Transverse colon (tissue), 4 donors: ENCODE results near the gene MILR1.

Source experiments
- EP300 ChIP-seq: sonication (generic); formaldehyde crosslinking; IDR thresholded peaks from one replicate; pipeline ENCODE4 v1.6.1; 2017; ENCODE audit warnings: antibody characterized with exemption, low read depth
- POLR2A ChIP-seq: fragments of 450-650 bp; IDR thresholded peaks from one replicate; pipeline ENCODE4 v1.6.1; 2016; ENCODE audit warnings: antibody characterized with exemption, mild to moderate bottlenecking, moderate library complexity
- POLR2AphosphoS5 ChIP-seq, 3 donors: sonication (generic); formaldehyde crosslinking; IDR thresholded peaks; one replicate each; pipeline ENCODE4 v1.6.1; 2016; ENCODE audit warnings: antibody characterized with exemption in 3 of 3
- TF ChIP-seq, protein P1 (sequence below), 5 experiments: fragments of 200-600 bp in 3 of 5; fragments of 450-650 bp in 2 of 5; sonication (generic) in 3 of 5; IDR thresholded peaks; 1 replicate in 2 of 5; 2 replicates in 3 of 5; pipeline ENCODE4 v1.5.1; 2016 to 2017; ENCODE audit warnings: antibody characterized with exemption in 5 of 5, inconsistent platforms in 3 of 5, mild to moderate bottlenecking in 2 of 5, moderate library complexity in 1 of 5

DNA sequence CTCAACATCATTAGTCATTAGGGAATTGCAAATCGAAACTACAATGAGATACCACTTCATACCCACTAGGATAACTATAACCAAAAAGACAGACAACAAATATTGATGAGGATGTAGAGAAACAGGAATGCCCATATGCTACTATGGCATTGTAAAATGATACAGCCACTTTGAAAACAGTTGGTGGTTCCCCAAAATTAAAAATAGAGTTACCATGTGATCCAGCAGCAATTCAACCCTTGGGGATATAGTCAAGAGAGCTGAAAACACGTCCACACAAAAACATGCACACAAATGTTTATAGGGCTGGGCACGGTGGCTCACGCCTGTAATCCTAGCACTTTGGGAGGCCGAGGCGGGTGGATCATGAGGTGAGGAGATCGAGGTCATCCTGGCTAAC is 48.3 kb upstream of the MILR1 start:
- TF ChIP-seq, protein P1, sequence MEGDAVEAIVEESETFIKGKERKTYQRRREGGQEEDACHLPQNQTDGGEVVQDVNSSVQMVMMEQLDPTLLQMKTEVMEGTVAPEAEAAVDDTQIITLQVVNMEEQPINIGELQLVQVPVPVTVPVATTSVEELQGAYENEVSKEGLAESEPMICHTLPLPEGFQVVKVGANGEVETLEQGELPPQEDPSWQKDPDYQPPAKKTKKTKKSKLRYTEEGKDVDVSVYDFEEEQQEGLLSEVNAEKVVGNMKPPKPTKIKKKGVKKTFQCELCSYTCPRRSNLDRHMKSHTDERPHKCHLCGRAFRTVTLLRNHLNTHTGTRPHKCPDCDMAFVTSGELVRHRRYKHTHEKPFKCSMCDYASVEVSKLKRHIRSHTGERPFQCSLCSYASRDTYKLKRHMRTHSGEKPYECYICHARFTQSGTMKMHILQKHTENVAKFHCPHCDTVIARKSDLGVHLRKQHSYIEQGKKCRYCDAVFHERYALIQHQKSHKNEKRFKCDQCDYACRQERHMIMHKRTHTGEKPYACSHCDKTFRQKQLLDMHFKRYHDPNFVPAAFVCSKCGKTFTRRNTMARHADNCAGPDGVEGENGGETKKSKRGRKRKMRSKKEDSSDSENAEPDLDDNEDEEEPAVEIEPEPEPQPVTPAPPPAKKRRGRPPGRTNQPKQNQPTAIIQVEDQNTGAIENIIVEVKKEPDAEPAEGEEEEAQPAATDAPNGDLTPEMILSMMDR (IDR thresholded peaks at IDR 0.05), result no peak
- TF ChIP-seq POLR2AphosphoS5 (IDR thresholded peaks at IDR 0.05) (no peak), POLR2A (no peak), EP300 (no peak)
